Heart left ventricle (tissue), 13 donors: ENCODE data around the gene ANKRD35.

ENCODE experiments used
- CTCF ChIP-seq, 12 donors: fragments of 200-600 bp; sonication (generic) in 4 of 12; IDR thresholded peaks; one replicate each; pipeline versions ENCODE4 v1.5.0 to v1.8.0; 2018 to 2022; ENCODE audit warnings: antibody characterized with exemption in 12 of 12, mild to moderate bottlenecking in 5 of 12
- POLR2A ChIP-seq, 2 donors: fragments of 450-650 bp; IDR thresholded peaks; one replicate each; pipeline ENCODE4 v1.6.1; 2017; ENCODE audit warnings: antibody characterized with exemption in 2 of 2, mild to moderate bottlenecking in 2 of 2, moderate library complexity in 2 of 2
- donor health status: ischemic (EF 13 %, LVEDD 7.1; RV severe dilation, severe dysfunction).
- donor health status: DM: no; HTN: yes; CAD: no.
- donor health status: DM: no; HTN: no; CAD: no.
- donor health status: ischemic (EF 25% LVEDD 6.9; RV normal size, moderate dysfunction).
- donor health status: ischemic (EF 25% LVEDD 5.7; RV mildly dilated, moderate dysfunction).
- donor health status: ischemic (EF 35%, LVEDD 5.7; RV mildly dilated, moderate dysfunction).
- donor health status: nonischemic (EF 11% LVEDD 7.7; RV severe dilation, severe dysfunction).
- donor health status: DM: yes; HTN: yes; CAD: no.
- donor health status: PGD.
- donor health status: ischemic (EF 29% LVEDD 5.4; RV normal size, mild dysfunction).
- donor health status: nonischemic (EF 23%, LVEDD 6.1; RV moderate dilation, normal function).

- TF ChIP-seq CTCF (IDR thresholded peaks at IDR 0.05) (no peak), POLR2A (IDR thresholded peaks at IDR 0.05) (no peak)
Measured at GRCh38 chr1:145884675-145885074, 991 bp downstream of the ANKRD35 start.
